ENCODE data around the gene ANXA2R.

The ANXA2R gene

GRCh38 chr5:43000111-43000840 lies 39.8 kb downstream of the ANXA2R start:
- DNase-seq (ENCODE audit: low read depth, low spot score), result peak; percentile 75

GRCh38 chr5:42995360-42995751 lies 44.8 kb downstream of the ANXA2R start:
- no peak for DNase-seq (ENCODE audit: low read depth, low spot score)

- DNase-seq (ENCODE audit: low read depth, low spot score), result peak; percentile 94
These were observed 45.4 kb downstream of the ANXA2R start for GRCh38 chr5:42994555-42995359.

- no peak for DNase-seq (ENCODE audit: low read depth, low spot score)
These were observed 45.9 kb downstream of the ANXA2R start for GRCh38 chr5:42994246-42994554.

- peak; percentile 61 for DNase-seq (ENCODE audit: low read depth, low spot score)
These were observed 46.4 kb downstream of the ANXA2R start for GRCh38 chr5:42993516-42994245.

- peak; percentile 79 for DNase-seq (ENCODE audit: low read depth, low spot score)
These were observed 47.8 kb downstream of the ANXA2R start for GRCh38 chr5:42992088-42992879.

GRCh38 chr5:42991404-42992087 lies 48.6 kb downstream of the ANXA2R start:
- no peak for DNase-seq (ENCODE audit: low read depth, low spot score)

GRCh38 chr5:42990892-42991291 lies 49.2 kb downstream of the ANXA2R start:
- DNase-seq (ENCODE audit: low read depth, low spot score), result no peak

Data from ELF-1 (cell line).